Activated CD8-positive, alpha-beta memory T cell treated with anti-CD3 and anti-CD28 coated beads, Interleukin-2, amount 50 U/mL, for 24 hours (primary cell): ENCODE measurements around the gene RTEL1.

ENCODE experiments used
- DNase-seq: peaks from one replicate; pipeline ENCODE4 v3.0.0-alpha.2; 2020; ENCODE audit errors: extremely low read depth

The RTEL1 gene

GRCh38 chr20:63740627-63741353 is 82.7 kb downstream of the RTEL1 start:
- no peak for DNase-seq

GRCh38 chr20:63741354-63741675 is 83.2 kb downstream of the RTEL1 start:
- no peak for DNase-seq

GRCh38 chr20:63741676-63742380 is 83.7 kb downstream of the RTEL1 start:
- no peak for DNase-seq

- no peak for DNase-seq
These were observed 84.4 kb downstream of the RTEL1 start for GRCh38 chr20:63742381-63743024.

- DNase-seq = no peak
These were observed 85.3 kb downstream of the RTEL1 start for GRCh38 chr20:63743210-63743970.

GRCh38 chr20:63744158-63744557 is 86.0 kb downstream of the RTEL1 start:
- no peak for DNase-seq

- DNase-seq = no peak
These were observed 86.7 kb downstream of the RTEL1 start for GRCh38 chr20:63744574-63745423.

- DNase-seq = no peak
These were observed 87.3 kb downstream of the RTEL1 start for GRCh38 chr20:63745424-63745805.
